Peyer's patch (tissue), 4 donors: ENCODE results near the gene ZFHX3. TPM values are rescaled to one million over a fixed set of nuclear protein-coding genes. Genes with fewer than 3 reads are reported as not detected.

Source experiments
- DNase-seq, 3 donors: peaks; one replicate each; pipeline ENCODE4 v3.0.0-alpha.2; 2017 to 2019
- H3K27ac ChIP-seq, 4 donors: fragments of 200-600 bp; sonication (generic); one replicate each; pipeline ENCODE4 v1.5.1; 2016 to 2019
- H3K27me3 ChIP-seq, 2 donors: fragments of 200-600 bp; sonication (generic); one replicate each; pipeline ENCODE4 v1.5.1; 2019
- H3K36me3 ChIP-seq, 3 donors: fragments of 200-600 bp; sonication (generic); one replicate each; pipeline ENCODE4 v1.5.1; 2016 to 2019
- H3K4me1 ChIP-seq, 4 donors: fragments of 200-600 bp; sonication (generic); one replicate each; pipeline ENCODE4 v1.5.1; 2016 to 2019
- H3K4me3 ChIP-seq, 4 donors: fragments of 200-600 bp; sonication (generic); 1 replicate in 3 of 4; 2 replicates in 1 of 4; pipeline ENCODE4 v1.5.1; 2016 to 2019; ENCODE audit warnings: mild to moderate bottlenecking in 1 of 4
- H3K9me3 ChIP-seq, 4 donors: fragments of 200-600 bp; sonication (generic); one replicate each; pipeline ENCODE4 v1.5.1; 2016 to 2019; ENCODE audit warnings: mild to moderate bottlenecking in 1 of 4
- CTCF ChIP-seq, 6 experiments: fragments of 450-650 bp in 4 of 6; fragments of 200-600 bp in 2 of 6; sonication (generic) in 1 of 6; IDR thresholded peaks; one replicate each; pipeline ENCODE4 v1.5.1; 2017 to 2019; ENCODE audit warnings: antibody characterized with exemption in 6 of 6, mild to moderate bottlenecking in 3 of 6, moderate library complexity in 1 of 6
- POLR2A ChIP-seq, 2 donors: fragments of 450-650 bp; IDR thresholded peaks; one replicate each; pipeline ENCODE4 v1.5.1; 2017; ENCODE audit warnings: antibody characterized with exemption in 2 of 2, mild to moderate bottlenecking in 2 of 2, moderate library complexity in 2 of 2
- total RNA-seq, 4 donors: library from RNA; depleted of rRNA; stranded (reverse); fragments of >200 nt; gene quantifications; one replicate each; pipeline ENCODE4 v1.1.0, GENCODE V29; 2016

ZFHX3 gene
- total RNA-seq, 4 donors from 2014 or later: 6.3 to 39.6 (median 14.6) TPM

- Histone ChIP-seq H3K4me3 (no peak overlapping the region), H3K27me3 (no peaks in the 10 kb centered on the region), H3K9me3 (no peaks in the 10 kb centered on the region), H3K36me3 (no peaks in the 10 kb centered on the region), H3K4me1 (peaks cover 0 to 3% (median 0%) of the 10 kb centered on the region in 4 donors), H3K27ac (peak overlapping the region in 1 of 4 donors; percentile 5)
- DNase-seq: peak in 1 of 3 donors; percentile 32
- TF ChIP-seq POLR2A (IDR thresholded peaks at IDR 0.05): no peak
- TF ChIP-seq CTCF (IDR thresholded peaks at IDR 0.05): no peak
These were observed 20.9 kb downstream of the ZFHX3 start for GRCh38 chr16:73026754-73027684.

- Histone ChIP-seq H3K36me3 (no peaks in the 10 kb centered on the region), H3K27ac (peak overlapping the region in 3 of 4 donors; percentile 12 to 44 (median 40)), H3K4me3 (no peak overlapping the region), H3K9me3 (no peaks in the 10 kb centered on the region), H3K4me1 (peaks cover 0 to 3% (median 0%) of the 10 kb centered on the region in 4 donors), H3K27me3 (no peaks in the 10 kb centered on the region)
- peak in 1 of 3 donors; percentile 36 for DNase-seq
- TF ChIP-seq POLR2A (IDR thresholded peaks at IDR 0.05): no peak
- no peak for TF ChIP-seq CTCF (IDR thresholded peaks at IDR 0.05)
These were observed 22.1 kb downstream of the ZFHX3 start for GRCh38 chr16:73025856-73026210.

GRCh38 chr16:73025151-73025855, 22.6 kb downstream of the ZFHX3 start:
- Histone ChIP-seq H3K4me1 (peaks cover 0 to 6% (median under 1%) of the 10 kb centered on the region in 4 donors), H3K36me3 (no peaks in the 10 kb centered on the region), H3K27ac (peak overlapping the region in 3 of 4 donors; percentile 12 to 44 (median 40)), H3K27me3 (no peaks in the 10 kb centered on the region), H3K4me3 (no peak overlapping the region), H3K9me3 (no peaks in the 10 kb centered on the region)
- no peak for TF ChIP-seq CTCF (IDR thresholded peaks at IDR 0.05)
- TF ChIP-seq POLR2A (IDR thresholded peaks at IDR 0.05): no peak
- peak in 1 of 3 donors; percentile 41 for DNase-seq

- H3K36me3 ChIP-seq: no peaks in the 10 kb centered on the region
- H3K9me3 ChIP-seq: no peaks in the 10 kb centered on the region
- peak overlapping the region in 1 of 4 donors; percentile 40 for H3K27ac ChIP-seq
- peak in 1 of 3 donors; percentile 23 for DNase-seq
- peaks cover 0 to 12% (median 2%) of the 10 kb centered on the region in 4 donors for H3K4me1 ChIP-seq
- no peaks in the 10 kb centered on the region for H3K27me3 ChIP-seq
- no peak for TF ChIP-seq CTCF (IDR thresholded peaks at IDR 0.05)
- no peak for TF ChIP-seq POLR2A (IDR thresholded peaks at IDR 0.05)
- H3K4me3 ChIP-seq: no peak overlapping the region
These were observed 23.3 kb downstream of the ZFHX3 start for GRCh38 chr16:73024571-73025105.

- H3K27ac ChIP-seq: no peak overlapping the region
These were observed 24.0 kb downstream of the ZFHX3 start for GRCh38 chr16:73023752-73024570.

More at GRCh38 chr16:73023752-73024570, 24.0 kb downstream of the ZFHX3 start:
- Histone ChIP-seq H3K4me1 (peaks cover 0 to 19% (median 2%) of the 10 kb centered on the region in 4 donors), H3K4me3 (no peak overlapping the region), H3K27me3 (no peaks in the 10 kb centered on the region), H3K9me3 (no peaks in the 10 kb centered on the region), H3K36me3 (no peaks in the 10 kb centered on the region)
- TF ChIP-seq POLR2A (IDR thresholded peaks at IDR 0.05) (no peak), CTCF (IDR thresholded peaks at IDR 0.05) (no peak)
- DNase-seq: peak in 1 of 3 donors; percentile 10
